ENCODE measurements around the gene ANKS6.

DNA sequence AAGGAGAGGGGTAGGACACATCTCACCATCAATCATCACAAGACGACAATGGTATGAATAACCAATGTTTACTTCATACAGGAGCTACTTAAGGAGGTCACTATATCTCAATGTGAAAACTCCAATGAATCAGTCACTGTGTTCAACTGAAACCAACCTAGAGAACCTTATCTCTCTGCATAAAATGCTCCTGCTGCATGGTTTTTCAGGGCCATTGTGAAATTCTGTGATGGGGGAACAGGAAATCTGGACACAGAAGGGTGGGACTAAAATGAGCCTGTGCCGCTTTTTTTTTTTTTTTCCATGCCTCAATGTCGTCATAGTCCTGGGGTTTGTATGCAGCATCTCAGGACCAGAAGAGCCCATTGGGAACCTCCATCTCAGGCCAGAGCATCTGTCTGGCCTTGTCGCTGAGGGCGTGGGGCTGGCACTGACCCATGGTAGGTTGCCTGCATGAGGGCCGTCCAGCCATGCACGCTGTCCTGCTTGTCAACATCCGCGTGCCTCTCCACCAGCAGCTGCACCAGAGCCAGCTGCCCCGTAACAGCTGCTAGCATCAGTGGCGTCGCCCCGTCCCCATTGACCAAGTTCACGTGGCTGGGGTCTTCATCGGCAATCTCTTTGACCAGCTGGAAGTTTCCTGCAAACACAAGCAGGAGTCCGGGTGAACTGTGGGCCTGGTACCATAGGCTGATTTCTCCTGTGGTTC is 12.7 kb downstream of the ANKS6 start:
- TF ChIP-seq, protein P1, sequence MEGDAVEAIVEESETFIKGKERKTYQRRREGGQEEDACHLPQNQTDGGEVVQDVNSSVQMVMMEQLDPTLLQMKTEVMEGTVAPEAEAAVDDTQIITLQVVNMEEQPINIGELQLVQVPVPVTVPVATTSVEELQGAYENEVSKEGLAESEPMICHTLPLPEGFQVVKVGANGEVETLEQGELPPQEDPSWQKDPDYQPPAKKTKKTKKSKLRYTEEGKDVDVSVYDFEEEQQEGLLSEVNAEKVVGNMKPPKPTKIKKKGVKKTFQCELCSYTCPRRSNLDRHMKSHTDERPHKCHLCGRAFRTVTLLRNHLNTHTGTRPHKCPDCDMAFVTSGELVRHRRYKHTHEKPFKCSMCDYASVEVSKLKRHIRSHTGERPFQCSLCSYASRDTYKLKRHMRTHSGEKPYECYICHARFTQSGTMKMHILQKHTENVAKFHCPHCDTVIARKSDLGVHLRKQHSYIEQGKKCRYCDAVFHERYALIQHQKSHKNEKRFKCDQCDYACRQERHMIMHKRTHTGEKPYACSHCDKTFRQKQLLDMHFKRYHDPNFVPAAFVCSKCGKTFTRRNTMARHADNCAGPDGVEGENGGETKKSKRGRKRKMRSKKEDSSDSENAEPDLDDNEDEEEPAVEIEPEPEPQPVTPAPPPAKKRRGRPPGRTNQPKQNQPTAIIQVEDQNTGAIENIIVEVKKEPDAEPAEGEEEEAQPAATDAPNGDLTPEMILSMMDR (IDR thresholded peaks at IDR 0.05 in 8 of 11, conservative IDR thresholded peaks at IDR 0.05 in 3 of 11) = no peak
- TF ChIP-seq POLR2A (IDR thresholded peaks at IDR 0.05) (no peak), POLR2AphosphoS5 (IDR thresholded peaks at IDR 0.05) (no peak)

Measured in spleen (tissue), 7 donors.